Upper lobe of left lung (tissue), 6 donors: ENCODE data around the gene TLE4. TPM values are rescaled to one million over a fixed set of nuclear protein-coding genes. Genes with fewer than 3 reads are reported as not detected.

ENCODE experiments used
- ATAC-seq, 2 donors: fragments of 200-7000 bp; cut with Tn5 transposase; one replicate each; pipeline ENCODE4 v1.9.1; 2022; ENCODE audit warnings: mild to moderate bottlenecking in 2 of 2, moderate library complexity in 2 of 2; ENCODE audit not compliant: low FRiP score in 2 of 2
- DNase-seq, 2 donors: peaks; one replicate each; pipeline ENCODE4 v3.0.0-alpha.2; 2019 to 2020
- H3K27ac ChIP-seq, 4 donors: fragments of 200-600 bp; sonication (generic); one replicate each; pipeline ENCODE4 v1.5.1; 2016 to 2019
- H3K27me3 ChIP-seq, 4 donors: fragments of 200-600 bp; sonication (generic); one replicate each; pipeline ENCODE4 v1.5.1; 2017 to 2019
- H3K36me3 ChIP-seq, 4 donors: fragments of 200-600 bp; sonication (generic); one replicate each; pipeline ENCODE4 v1.5.1; 2016 to 2019
- H3K4me1 ChIP-seq, 4 donors: fragments of 200-600 bp; sonication (generic); one replicate each; pipeline ENCODE4 v1.5.1; 2018 to 2019
- H3K4me3 ChIP-seq, 4 donors: fragments of 200-600 bp; sonication (generic); one replicate each; pipeline ENCODE4 v1.5.1; 2017 to 2019; ENCODE audit warnings: mild to moderate bottlenecking in 2 of 4, moderate library complexity in 1 of 4
- H3K9me3 ChIP-seq, 4 donors: fragments of 200-600 bp; sonication (generic); one replicate each; pipeline ENCODE4 v1.5.1; 2018 to 2019
- EP300 ChIP-seq, 4 donors: sonication (generic); formaldehyde crosslinking; IDR thresholded peaks; one replicate each; pipeline ENCODE4 v1.5.1; 2017; ENCODE audit warnings: antibody characterized with exemption in 4 of 4, control low read depth in 2 of 4
- POLR2A ChIP-seq, 4 donors: fragments of 450-650 bp; IDR thresholded peaks; one replicate each; pipeline ENCODE4 v1.5.1; 2016 to 2017; ENCODE audit warnings: antibody characterized with exemption in 4 of 4, mild to moderate bottlenecking in 2 of 4
- POLR2AphosphoS5 ChIP-seq, 2 donors: sonication (generic); formaldehyde crosslinking; IDR thresholded peaks; one replicate each; pipeline ENCODE4 v1.5.1; 2017; ENCODE audit warnings: antibody characterized with exemption in 2 of 2
- WGBS, 2 donors: methylation state at CpG; one replicate each; pipeline ENCODE4 v1.1.5; 2017 to 2018; 5-methylcytosine and 5-hydroxymethylcytosine counted together
- total RNA-seq, 6 donors: library from RNA; depleted of rRNA in 4 of 6; stranded (reverse); fragments of >200 nt in 4 of 6; gene quantifications; one replicate each; pipeline versions ENCODE4 v1.1.0 to v1.2.1, GENCODE V29; 2016 to 2021
- TF ChIP-seq, protein P1 (sequence below), 6 experiments: fragments of 450-650 bp in 4 of 6; fragments of 200-600 bp in 2 of 6; sonication (generic) in 2 of 6; IDR thresholded peaks; one replicate each; pipeline ENCODE4 v1.5.1; 2016 to 2019; ENCODE audit warnings: antibody characterized with exemption in 6 of 6
- donor health status: DM: no; HTN: no; CAD: no; lungs with moderate emphysema.
- donor health status: DM: no; HTN: yes; CAD: no; lungs with severe emphysema.

TLE4 gene
- total RNA-seq, 6 donors from 2014 or later: 37.7 to 152 (median 46.7) TPM

DNA sequence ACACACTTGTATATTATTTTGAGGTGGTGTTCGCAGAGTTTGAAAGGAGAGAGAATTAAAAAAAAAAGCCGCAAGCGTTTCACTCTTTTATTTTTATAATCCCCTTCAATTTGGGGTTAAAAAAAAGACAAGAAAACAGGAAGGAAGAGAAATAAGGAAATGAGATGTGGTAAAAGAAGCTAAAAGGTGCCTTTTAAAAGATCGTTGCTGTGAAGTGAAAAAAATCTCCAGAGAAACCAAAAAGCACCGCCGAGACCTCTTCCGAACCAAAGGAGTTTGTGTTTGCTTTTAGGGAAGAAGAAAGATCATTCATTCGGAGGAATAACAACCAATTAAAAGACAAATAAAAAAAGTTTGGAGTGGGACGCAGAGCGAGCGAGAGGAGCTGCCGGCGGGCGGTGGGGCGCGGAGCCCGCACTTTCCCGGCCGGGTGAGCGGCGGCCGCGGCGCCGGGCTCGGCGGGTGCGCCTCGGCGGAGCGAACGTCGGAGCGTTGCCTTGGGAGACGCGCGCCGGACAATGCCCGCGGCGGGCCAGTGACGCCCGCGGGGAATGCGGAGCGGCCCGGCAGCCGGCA lies 355 bp downstream of the TLE4 start:
- Histone ChIP-seq H3K36me3 (no peaks in the 10 kb centered on the region), H3K4me1 (peaks cover 21 to 36% (median 24%) of the 10 kb centered on the region in 4 donors), H3K27me3 (no peaks in the 10 kb centered on the region), H3K27ac (peak overlapping the region; percentile 93 to 97 (median 95)), H3K9me3 (no peaks in the 10 kb centered on the region), H3K4me3 (peak overlapping the region; percentile 28 to 91 (median 76))
- 0% methylated on average over 38 of the region's 48 CpGs for WGBS, 2 donors
- TF ChIP-seq EP300 (IDR thresholded peaks at IDR 0.05): no peak
- TF ChIP-seq, protein P1, sequence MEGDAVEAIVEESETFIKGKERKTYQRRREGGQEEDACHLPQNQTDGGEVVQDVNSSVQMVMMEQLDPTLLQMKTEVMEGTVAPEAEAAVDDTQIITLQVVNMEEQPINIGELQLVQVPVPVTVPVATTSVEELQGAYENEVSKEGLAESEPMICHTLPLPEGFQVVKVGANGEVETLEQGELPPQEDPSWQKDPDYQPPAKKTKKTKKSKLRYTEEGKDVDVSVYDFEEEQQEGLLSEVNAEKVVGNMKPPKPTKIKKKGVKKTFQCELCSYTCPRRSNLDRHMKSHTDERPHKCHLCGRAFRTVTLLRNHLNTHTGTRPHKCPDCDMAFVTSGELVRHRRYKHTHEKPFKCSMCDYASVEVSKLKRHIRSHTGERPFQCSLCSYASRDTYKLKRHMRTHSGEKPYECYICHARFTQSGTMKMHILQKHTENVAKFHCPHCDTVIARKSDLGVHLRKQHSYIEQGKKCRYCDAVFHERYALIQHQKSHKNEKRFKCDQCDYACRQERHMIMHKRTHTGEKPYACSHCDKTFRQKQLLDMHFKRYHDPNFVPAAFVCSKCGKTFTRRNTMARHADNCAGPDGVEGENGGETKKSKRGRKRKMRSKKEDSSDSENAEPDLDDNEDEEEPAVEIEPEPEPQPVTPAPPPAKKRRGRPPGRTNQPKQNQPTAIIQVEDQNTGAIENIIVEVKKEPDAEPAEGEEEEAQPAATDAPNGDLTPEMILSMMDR (IDR thresholded peaks at IDR 0.05): no peak
- no peak for TF ChIP-seq POLR2AphosphoS5 (IDR thresholded peaks at IDR 0.05)
- peak in 1 of 4 donors; percentile 47 for TF ChIP-seq POLR2A (IDR thresholded peaks at IDR 0.05)
- ATAC-seq: peak in 1 of 2 donors; percentile 35
- no peak for DNase-seq

DNA sequence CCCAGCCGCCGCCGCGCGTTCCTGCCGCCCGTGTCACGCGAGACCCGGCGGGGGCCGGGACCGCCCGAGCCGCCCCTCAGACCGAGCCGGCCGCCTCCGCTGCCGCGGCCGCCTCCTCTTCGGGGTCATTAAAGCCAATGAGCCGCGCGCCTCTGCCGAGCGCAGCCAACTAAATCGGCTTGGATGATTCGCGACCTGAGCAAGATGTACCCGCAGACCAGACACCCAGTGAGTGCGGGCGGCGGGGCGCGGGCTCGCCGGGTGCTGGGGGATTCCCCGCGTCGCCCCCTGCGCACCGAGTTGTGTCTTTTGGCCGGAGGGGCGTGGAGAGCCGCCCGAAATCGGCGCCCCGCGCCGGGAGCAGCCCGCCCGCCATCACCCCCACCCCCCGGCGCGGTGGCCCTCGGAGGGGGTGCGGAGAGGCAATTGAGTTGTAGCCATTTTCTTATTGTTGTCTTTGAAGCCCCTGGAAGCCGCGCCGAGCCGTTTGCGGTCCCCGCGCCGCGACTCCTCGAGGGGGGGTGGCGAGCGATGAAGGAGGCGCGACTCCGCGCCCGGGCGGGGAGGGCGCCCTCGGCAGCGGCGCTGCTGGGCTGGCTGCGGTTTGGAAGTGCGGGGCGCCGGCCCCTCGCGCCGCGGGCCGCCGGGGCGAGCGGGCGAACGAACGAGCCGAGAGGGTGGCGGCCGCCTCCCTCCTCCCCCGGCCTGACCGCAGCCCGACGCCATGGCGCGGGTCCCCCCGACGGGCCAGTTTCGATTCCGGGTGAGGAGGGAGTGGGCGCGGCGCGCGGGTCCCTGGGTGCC lies 1.0 kb downstream of the TLE4 start:
- DNase-seq (peak; percentile 57 to 94), ATAC-seq (peak in 1 of 2 donors; percentile 8)
- Histone ChIP-seq H3K27me3 (no peaks in the 10 kb centered on the region), H3K9me3 (no peaks in the 10 kb centered on the region), H3K4me1 (peaks cover 21 to 37% (median 25%) of the 10 kb centered on the region in 4 donors), H3K36me3 (no peaks in the 10 kb centered on the region), H3K4me3 (peak overlapping the region; percentile 68 to 98 (median 87)), H3K27ac (peak overlapping the region; percentile 93 to 97 (median 95))
- TF ChIP-seq, protein P1 (IDR thresholded peaks at IDR 0.05): no peak
- no peak for TF ChIP-seq EP300 (IDR thresholded peaks at IDR 0.05)
- TF ChIP-seq POLR2A (IDR thresholded peaks at IDR 0.05): no peak
- no peak for TF ChIP-seq POLR2AphosphoS5 (IDR thresholded peaks at IDR 0.05)
- WGBS, 2 donors: 1% methylated on average over 19 of the region's 115 CpGs; no CpG with 5 or more reads in 1 of the 2 donors

DNA sequence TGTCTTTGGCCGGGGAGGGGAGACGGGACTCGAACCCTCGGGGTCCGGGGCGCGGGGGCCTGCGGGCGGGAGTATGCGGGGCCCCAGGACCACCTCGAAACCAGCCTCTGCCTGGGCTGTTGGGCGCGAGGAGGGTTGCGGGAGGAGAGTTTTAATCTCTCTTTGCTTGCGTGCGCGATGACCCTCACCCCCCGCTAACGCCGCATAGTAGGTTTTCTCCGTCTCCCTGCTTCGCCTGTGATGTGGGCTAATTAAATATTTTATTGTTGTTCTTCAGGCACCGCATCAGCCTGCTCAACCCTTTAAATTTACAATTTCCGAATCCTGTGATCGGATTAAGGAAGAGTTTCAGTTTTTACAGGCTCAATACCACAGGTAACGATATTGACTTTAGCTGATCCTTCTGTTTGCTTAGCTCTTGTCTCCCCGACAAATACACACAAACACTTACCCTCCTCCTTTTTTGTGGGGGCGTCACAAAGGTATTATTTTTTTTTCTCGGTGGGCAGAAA lies 1.7 kb downstream of the TLE4 start:
- ATAC-seq (no peak), DNase-seq (no peak)
- no peaks in the 10 kb centered on the region for H3K36me3 ChIP-seq
- peaks cover 21 to 37% (median 30%) of the 10 kb centered on the region in 4 donors for H3K4me1 ChIP-seq
- whole genome bisulfite sequencing, 2 donors: 6 to 7% methylated on average over 15 to 29 of the region's 29 CpGs
- H3K27me3 ChIP-seq: no peaks in the 10 kb centered on the region
- H3K4me3 ChIP-seq: peak overlapping the region; percentile 68 to 98 (median 87)
- no peaks in the 10 kb centered on the region for H3K9me3 ChIP-seq
- peak overlapping the region; percentile 93 to 97 (median 95) for H3K27ac ChIP-seq
- TF ChIP-seq POLR2AphosphoS5 (IDR thresholded peaks at IDR 0.05) (no peak), EP300 (IDR thresholded peaks at IDR 0.05) (no peak), POLR2A (IDR thresholded peaks at IDR 0.05) (no peak)
- TF ChIP-seq, protein P1 (IDR thresholded peaks at IDR 0.05): no peak

DNA sequence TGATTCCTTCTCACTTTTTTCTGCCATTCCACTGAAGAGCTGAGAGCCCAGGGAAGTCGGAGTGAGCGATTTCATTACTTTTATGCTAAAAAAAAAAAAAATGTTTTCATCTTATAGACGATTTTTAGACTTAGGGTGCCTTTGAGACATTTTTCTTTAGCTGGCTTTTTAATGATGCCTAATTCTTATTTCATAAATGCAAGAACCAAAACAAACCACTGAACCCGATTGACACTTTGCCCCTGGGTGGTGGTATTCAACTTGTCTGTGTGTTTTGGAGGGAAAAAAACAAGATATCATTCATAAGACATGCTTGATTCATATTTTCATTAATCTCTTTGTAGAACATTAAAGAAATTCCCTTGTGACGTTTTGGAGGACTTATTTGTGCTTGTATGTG lies 2.4 kb downstream of the TLE4 start:
- Histone ChIP-seq H3K27me3 (no peaks in the 10 kb centered on the region), H3K4me1 (peaks cover 21 to 35% (median 30%) of the 10 kb centered on the region in 4 donors), H3K4me3 (peak overlapping the region; percentile 68 to 98 (median 87)), H3K27ac (peak overlapping the region in 3 of 4 donors; percentile 93 to 97 (median 96)), H3K36me3 (no peaks in the 10 kb centered on the region), H3K9me3 (no peaks in the 10 kb centered on the region)
- WGBS, 2 donors: 42 to 43% methylated on average over 5 of the region's 5 CpGs
- no peak for ATAC-seq
- TF ChIP-seq POLR2AphosphoS5 (IDR thresholded peaks at IDR 0.05) (no peak), POLR2A (IDR thresholded peaks at IDR 0.05) (no peak), EP300 (IDR thresholded peaks at IDR 0.05) (no peak)
- TF ChIP-seq, protein P1 (IDR thresholded peaks at IDR 0.05): no peak
- no peak for DNase-seq
